GM13976 (cell line): ENCODE results near the gene PTPN6.

Experiments used
- DNase-seq: peaks from one replicate; pipeline ENCODE4 v3.0.0; 2012; ENCODE audit warnings: low spot score
- in situ Hi-C: fragments of 300-500 bp; cut with MboI; formaldehyde crosslinking; loops from one replicate; pipeline ENCODE4 v1.12.0; 2022; ENCODE audit warnings: low sequenced_read_pairs, mixed read lengths, inconsistent platforms; ENCODE audit not compliant: unreplicated experiment
- TF ChIP-seq, protein P1 (sequence below): IDR thresholded peaks from 2 replicates; pipeline ENCODE4 v1.5.1; 2012; ENCODE audit warnings: borderline replicate concordance, mild to moderate bottlenecking; ENCODE audit not compliant: insufficient read depth; ENCODE audit errors: extremely low read depth, missing control alignments, control extremely low read depth

PTPN6 gene

DNA sequence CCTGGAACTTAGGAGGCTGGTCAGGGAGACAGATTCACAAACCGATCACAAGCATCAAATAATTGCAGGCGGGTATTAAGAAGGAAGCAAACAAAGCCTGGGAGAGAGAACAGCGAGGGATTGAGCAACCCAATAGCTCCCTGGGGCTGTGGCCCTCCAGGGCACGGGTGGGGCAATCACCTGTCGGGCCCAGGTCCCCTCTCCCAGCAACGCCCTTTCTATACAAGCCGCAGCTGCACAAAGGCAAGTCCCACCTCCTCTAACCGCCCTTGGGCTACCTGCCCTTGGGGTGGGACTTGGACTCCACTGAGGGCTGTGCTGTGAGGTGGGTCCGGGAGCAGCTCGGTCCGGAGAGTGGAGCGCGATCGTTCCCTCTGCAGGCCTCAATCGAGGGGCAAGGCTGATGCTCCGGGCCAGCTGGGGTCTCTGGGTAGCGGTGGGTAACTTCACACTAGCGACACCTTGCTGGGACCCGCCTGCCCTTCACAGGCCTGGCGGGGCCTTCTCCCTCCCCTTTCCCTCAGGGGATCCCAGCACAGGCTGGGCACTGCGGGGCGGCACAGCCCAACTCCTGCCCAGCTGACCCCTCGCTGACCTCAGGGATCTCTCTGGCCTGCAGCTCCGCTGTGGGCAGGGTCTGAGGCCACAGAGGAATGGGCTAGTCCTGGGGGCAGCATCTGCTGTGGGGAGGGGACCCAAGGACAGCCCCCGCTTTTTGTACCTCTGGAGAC is 11.3 kb downstream of the PTPN6 start:
- in situ Hi-C loops = no loop called here
- no peak for DNase-seq
- TF ChIP-seq, protein P1, sequence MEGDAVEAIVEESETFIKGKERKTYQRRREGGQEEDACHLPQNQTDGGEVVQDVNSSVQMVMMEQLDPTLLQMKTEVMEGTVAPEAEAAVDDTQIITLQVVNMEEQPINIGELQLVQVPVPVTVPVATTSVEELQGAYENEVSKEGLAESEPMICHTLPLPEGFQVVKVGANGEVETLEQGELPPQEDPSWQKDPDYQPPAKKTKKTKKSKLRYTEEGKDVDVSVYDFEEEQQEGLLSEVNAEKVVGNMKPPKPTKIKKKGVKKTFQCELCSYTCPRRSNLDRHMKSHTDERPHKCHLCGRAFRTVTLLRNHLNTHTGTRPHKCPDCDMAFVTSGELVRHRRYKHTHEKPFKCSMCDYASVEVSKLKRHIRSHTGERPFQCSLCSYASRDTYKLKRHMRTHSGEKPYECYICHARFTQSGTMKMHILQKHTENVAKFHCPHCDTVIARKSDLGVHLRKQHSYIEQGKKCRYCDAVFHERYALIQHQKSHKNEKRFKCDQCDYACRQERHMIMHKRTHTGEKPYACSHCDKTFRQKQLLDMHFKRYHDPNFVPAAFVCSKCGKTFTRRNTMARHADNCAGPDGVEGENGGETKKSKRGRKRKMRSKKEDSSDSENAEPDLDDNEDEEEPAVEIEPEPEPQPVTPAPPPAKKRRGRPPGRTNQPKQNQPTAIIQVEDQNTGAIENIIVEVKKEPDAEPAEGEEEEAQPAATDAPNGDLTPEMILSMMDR = no peak

DNA sequence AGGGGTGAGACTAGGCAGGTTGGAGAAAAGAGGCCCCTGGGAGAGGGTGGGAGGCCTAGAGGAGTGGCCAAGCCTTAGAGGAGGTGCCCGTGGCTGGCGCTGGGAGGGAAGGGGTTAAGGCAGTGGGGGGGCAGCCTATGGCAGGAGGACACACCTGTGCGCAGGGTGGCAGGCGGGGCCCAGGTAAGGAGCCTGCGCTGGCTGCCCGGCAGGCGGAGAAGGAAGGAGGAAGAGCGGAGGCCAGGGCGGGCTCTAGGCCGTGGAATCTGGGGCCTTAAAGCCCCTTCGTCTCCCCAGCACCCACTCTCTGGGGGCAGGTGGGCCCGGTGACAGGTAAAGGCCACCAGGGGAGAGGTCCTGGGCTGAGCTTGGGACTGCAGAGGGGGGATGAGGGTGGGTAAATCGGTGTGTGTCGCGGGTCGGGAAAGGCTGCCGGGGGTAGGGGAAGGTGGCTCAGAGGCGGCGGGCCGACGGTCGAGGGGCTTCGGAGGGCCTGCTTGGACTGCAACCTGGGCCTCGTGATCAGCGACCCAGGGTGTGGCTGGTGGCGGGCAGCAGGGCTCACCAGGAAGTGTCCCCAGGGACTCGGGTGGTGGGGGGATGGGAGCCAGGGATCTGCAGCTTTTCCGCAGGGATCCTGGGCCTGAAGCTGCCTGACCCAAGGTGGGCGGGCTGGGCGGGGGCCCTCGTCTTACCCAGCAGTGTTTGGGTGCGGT is 12.0 kb downstream of the PTPN6 start:
- in situ Hi-C loops = no loop called here
- DNase-seq = peak; percentile 28

DNA sequence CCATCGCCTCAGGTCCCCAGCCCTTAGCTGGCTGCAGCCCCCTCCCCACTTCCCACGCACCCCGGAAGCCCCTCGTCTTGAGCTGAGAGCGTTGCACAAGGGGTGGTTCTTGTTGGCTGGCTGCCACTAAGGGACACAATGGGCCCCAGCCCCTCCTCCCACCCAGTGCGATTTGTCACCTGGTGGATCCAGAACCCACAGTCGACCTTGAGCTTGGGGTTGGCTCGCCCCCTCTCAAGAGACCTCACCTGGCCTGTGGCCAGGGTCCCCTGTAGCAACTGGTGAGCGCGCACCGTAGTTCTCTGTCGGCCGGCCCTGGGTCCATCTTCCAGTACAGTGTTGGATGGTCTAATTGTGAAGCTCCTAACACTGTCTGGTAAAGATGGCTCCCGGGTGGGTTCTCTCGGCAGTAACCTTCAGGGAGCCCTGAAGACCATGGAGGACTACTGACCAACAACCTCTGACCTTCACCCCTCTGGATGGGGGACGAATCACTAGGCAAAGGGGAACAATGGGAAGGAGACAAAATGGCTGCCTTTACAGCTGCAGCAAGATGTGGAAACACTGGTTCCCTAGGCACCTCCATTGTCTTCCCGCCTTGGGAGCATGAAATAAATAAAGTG is 12.7 kb downstream of the PTPN6 start:
- in situ Hi-C loops = no loop called here
- TF ChIP-seq, protein P1 = no peak
- no peak for DNase-seq

More for the DNA sequence above, 12.0 kb downstream of the PTPN6 start:
- TF ChIP-seq, protein P1 = no peak

DNA sequence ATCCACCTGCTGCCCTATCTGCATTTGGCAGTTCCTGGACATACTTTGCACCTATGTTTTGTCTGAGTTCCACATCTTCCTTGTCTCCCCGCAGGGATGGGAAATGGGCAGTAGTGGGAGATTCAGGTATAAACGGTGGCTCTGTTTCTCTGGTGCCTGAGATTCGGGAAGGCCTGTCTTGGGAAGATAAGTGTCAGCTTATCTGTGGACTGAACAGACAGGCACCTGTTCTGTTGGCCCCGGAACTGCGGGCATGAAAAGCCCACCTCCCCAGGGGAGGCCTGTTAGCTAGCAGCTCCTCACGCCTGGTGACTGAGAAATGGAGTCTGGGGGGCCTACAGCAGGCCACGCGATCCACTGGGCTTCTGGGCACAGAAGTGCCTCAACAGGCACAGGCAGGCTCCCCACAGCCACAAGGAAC is 13.5 kb downstream of the PTPN6 start:
- no peak for DNase-seq
- in situ Hi-C loops = no loop called here
- TF ChIP-seq, protein P1 = no peak

DNA sequence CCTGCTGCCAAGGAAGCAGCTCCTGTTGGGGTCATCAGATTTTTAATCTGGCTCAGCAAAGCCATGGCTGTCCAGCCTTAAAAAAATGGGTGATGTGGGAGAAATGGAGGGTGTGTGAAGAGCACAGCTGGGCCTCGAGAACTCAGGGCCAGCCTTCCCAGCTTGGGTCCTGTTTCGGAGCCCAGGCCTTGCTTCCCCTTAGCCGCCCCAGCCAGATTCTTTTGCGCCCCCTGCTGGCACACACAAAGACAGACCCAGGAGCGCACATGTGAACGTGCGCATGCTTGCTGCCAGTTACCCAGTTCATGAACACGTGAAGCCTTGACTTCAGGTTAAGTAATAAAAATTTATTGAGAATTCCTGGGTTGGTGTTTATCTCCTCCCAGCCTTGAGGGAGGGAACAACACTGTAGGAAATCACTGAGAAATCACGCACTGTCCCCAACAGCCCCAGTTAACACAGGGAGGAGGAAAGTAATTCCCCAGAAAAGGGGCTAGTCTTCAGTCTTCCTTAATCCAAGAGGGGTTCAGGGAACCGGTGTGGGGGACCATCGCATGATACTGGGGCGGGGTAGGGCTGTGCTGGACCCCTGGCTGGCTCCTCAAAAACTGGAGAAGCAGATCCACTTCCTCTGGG is 14.0 kb downstream of the PTPN6 start:
- in situ Hi-C loops = no loop called here
- TF ChIP-seq, protein P1 = peak; percentile 94
- peak; percentile 86 for DNase-seq

DNA sequence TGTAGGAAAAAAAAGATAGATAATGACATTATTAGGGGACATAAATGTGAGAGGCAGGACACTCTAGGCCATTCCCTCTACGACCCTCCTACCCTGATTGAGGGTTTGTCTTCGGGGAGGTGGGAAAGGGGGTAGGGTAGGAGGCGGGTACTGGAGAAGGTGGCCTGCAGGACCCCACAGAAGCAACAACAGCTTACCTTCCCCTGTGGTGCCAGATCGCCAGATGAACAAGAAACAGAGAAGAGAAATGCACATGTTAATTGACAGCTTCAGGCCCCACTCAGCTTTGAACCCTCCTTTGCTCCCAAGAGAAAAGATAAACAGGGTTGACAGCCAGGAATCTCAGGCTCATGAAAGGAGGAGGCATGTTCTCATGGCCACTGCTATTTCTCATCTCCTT is 14.6 kb downstream of the PTPN6 start:
- DNase-seq = no peak
- in situ Hi-C loops = no loop called here
- TF ChIP-seq, protein P1 = no peak
